Measurements from ENCODE around the gene FBLN1.
"Not testable (repeated sequence)": the region's sequence is repeated elsewhere in the genome, so short reads cannot be mapped to it uniquely, and the experiment has no call there.

FBLN1 gene

GRCh38 chr22:45541382-45541979 is 38.8 kb downstream of the FBLN1 start:
- CTCF ChIA-PET: interaction anchor here (9.1 kb wide), 1 partner anchor 11 kb away, joined by 72 read pairs; no protein-coding TSS in a partner anchor
- no peak for TF ChIP-seq CTCF (IDR thresholded peaks at IDR 0.05; ENCODE audit: insufficient read depth, low read length, missing control alignments)
- DNase-seq (ENCODE audit: low read depth, low spot score): no peak
- H3K4me3 ChIP-seq (ENCODE audit: low read depth, low read length): no peak overlapping the region
- POLR2A ChIA-PET: no interaction called here

- H3K4me3 ChIP-seq (ENCODE audit: low read depth, low read length): no peak overlapping the region
- DNase-seq (ENCODE audit: low read depth, low spot score): no peak
- no peak for TF ChIP-seq CTCF (IDR thresholded peaks at IDR 0.05; ENCODE audit: insufficient read depth, low read length, missing control alignments)
- ChIA-PET POLR2A (no interaction called here), CTCF (interaction anchor here (9.1 kb wide), 1 partner anchor 10 kb away, joined by 72 read pairs; no protein-coding TSS in a partner anchor)
Measured at GRCh38 chr22:45542001-45542520, 39.4 kb downstream of the FBLN1 start.

- H3K4me3 ChIP-seq (ENCODE audit: low read depth, low read length); POLR2A ChIA-PET; DNase-seq (ENCODE audit: low read depth, low spot score): not testable (repeated sequence)
- CTCF ChIA-PET: interaction anchor here (0.8 kb wide), 1 partner anchor 11 kb away, joined by 3 read pairs; no protein-coding TSS in a partner anchor
Measured at GRCh38 chr22:45542736-45543135, 40.1 kb downstream of the FBLN1 start.

- CTCF ChIA-PET: interaction anchor here (0.8 to 1.0 kb wide), 2 partner anchors 9 to 11 kb away, joined by 3 read pairs; no protein-coding TSS in a partner anchor
- no peak for DNase-seq (ENCODE audit: low read depth, low spot score)
- no peak overlapping the region for H3K4me3 ChIP-seq (ENCODE audit: low read depth, low read length)
- TF ChIP-seq CTCF (IDR thresholded peaks at IDR 0.05; ENCODE audit: insufficient read depth, low read length, missing control alignments): no peak
- POLR2A ChIA-PET: no interaction called here
Measured at GRCh38 chr22:45543243-45543642, 40.6 kb downstream of the FBLN1 start.

GRCh38 chr22:45544588-45545170 is 42.0 kb downstream of the FBLN1 start:
- CTCF ChIA-PET: interaction anchor here (1.0 to 1.6 kb wide), 2 partner anchors 8 to 9 kb away, joined by 3 to 8 read pairs; no protein-coding TSS in a partner anchor
- no peak for TF ChIP-seq CTCF (IDR thresholded peaks at IDR 0.05; ENCODE audit: insufficient read depth, low read length, missing control alignments)
- POLR2A ChIA-PET: no interaction called here
- no peak overlapping the region for H3K4me3 ChIP-seq (ENCODE audit: low read depth, low read length)
- DNase-seq (ENCODE audit: low read depth, low spot score): no peak

GRCh38 chr22:45546333-45547015 is 43.8 kb downstream of the FBLN1 start:
- DNase-seq (ENCODE audit: low read depth, low spot score): no peak
- POLR2A ChIA-PET: no interaction called here
- H3K4me3 ChIP-seq (ENCODE audit: low read depth, low read length): no peak overlapping the region
- no peak for TF ChIP-seq CTCF (IDR thresholded peaks at IDR 0.05; ENCODE audit: insufficient read depth, low read length, missing control alignments)
- CTCF ChIA-PET: no interaction called here

Measured in AG04449 (cell line).